HG03108 (cell line): ENCODE measurements around the gene PPP2R2B.

Experiments used
- ATAC-seq: cut with Tn5 transposase; IDR thresholded peaks from one replicate; pipeline ENCODE4 v1.9.1; 2021; ENCODE audit warnings: moderate library complexity; ENCODE audit not compliant: unreplicated experiment

The PPP2R2B gene

DNA sequence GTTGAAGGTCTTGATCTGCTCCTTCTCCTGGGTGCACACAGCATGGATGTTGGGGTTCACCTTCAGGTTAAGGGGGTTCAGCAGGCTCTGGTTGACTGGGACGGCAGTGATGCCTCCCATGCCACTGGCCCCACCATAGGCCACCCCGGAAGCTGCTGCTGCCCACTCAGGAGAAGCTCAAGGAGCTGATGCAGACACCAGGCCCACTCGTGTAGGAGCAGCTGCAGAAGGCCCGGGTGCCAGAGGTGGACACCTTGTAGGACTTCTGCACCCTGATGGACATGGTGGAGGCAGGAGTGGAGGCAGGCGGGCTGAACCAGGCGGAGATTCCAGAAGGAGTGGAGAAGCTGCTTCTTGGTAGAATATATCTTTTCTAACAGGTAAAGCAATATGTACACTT is 171.2 kb downstream of the PPP2R2B start:
- no peak for ATAC-seq

DNA sequence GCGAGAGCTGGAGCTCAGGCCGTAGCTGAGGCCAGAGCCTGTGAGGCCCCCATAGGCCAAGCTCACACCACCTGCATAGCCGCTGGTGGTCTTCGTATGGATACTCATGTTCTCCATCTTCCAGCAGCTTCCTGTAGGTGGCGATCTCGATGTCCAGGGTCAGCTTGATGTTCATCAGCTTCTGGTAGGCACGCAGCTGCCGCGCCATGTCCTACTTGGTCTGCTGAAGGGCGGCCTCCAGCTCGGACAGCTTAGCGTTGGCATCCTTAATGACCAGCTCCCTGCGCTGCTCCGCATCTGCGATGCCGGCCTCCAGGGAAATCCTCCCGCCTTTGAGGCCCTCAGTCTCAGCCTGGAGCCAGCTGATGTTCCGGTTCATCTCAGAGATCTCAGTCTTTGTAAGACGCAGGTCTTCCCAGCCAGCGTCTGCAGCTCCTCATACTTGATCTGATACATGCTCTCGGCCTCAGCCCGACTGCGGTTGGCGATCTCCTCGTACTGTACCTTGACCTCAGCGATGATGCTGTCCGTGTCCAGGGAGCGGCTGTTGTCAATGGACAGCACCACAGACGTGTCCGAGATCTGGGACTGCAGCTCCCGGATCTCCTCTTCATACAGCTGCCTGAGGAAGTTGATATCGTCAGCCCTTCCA is 172.1 kb downstream of the PPP2R2B start:
- no peak for ATAC-seq

DNA sequence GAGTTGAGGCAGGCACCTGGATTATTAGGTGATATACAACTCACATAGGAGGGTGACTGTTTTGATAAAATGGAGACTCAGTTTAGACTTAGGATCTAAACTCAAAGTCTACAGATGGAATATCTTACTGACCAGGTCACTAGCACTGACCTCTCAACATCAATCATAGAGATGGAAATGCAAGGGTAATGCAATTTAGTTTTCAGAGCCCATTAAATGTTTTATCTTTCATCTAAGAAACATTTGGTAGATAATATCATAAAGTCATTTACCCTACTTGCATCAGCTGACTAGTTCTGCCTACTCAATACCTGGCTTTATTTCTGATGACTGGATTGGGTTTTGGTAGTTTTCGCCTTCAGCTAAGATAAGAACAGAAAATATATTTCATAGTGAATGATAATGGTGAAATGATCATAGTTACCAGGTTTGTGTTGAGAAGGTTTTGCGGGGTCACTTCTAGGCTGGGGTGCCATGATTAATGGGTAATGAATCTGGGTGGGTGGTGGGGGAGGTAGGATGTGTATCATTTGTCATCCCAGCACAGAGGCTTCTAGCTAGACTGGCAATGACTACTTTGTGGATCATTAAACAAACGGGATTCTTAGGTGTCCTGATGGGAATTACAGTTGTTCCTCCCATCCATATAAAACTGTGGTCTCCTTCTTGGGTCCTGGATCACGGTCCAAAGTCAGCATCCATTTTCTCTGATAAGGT is 173.4 kb downstream of the PPP2R2B start:
- no peak for ATAC-seq

DNA sequence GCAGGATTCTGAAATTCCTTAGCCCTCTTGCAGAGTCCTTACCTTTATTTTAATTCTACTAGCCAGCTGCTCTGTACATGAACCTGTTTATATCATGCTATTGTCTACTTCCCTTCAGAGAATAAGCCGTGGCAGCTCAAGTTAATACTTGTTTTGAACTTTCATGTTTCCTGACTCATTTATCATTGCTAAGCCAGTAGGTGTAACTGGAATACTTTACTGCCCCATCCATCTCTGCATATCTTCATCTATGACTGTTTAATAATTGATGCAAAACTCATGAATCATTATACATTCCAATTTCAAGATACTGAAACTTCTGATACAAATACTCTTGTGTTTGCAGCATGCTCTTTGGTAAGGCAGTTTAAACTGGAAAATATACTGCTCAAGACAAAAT is 174.7 kb downstream of the PPP2R2B start:
- no peak for ATAC-seq

DNA sequence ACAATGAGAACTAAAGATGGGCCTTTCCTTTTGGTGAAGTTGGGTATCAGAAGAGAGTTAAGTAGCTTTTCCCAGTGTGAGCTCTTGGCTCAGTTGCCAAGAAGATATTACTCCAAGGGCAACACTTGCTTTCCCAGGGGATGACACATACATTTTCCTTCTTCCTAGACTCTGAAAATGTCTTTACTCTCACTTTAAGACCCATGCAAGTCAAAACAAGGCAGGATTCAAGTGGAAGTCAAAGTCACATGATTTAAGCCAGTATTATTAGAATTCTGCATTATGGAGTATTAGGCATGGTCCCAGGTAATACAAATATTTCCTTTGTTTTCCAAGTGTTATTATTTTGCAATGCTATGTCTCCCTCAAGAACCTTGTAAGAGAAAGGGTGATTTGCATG is 175.1 kb downstream of the PPP2R2B start:
- no peak for ATAC-seq

DNA sequence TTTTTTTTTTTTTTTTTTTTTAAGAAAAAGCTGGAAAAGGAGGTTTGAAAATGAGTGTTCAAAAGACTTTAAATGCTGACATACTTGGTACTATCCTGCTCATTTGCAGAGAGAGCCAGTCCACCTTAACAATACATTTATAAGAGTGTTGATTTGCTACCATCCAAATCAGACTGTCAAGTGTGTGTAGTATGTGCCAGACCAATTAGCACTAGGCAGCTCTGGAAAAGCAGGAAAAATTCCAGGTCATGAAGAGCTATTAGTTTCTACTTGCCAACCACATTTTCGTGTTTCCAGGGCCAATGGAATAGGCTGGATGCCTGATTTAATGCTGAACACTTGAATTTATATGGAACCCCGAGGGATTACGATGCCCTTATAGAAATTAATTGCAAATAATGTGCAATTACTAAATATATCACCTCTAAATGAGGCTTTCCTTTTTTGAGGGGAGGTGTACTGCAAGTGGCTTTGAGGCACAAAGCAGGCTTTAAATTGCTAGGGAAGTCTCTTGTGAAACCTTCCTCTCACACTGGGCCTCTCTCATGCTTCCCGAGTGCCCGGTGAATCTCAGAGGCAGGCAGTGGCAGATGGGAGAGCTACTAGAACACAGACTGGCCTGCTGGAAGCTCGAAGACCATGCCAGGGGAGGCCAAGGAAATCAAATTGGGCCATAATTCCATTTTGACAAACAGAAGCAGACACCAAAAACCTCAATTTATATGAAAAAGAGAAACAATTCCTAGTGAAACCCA is 178.7 kb downstream of the PPP2R2B start:
- no peak for ATAC-seq

DNA sequence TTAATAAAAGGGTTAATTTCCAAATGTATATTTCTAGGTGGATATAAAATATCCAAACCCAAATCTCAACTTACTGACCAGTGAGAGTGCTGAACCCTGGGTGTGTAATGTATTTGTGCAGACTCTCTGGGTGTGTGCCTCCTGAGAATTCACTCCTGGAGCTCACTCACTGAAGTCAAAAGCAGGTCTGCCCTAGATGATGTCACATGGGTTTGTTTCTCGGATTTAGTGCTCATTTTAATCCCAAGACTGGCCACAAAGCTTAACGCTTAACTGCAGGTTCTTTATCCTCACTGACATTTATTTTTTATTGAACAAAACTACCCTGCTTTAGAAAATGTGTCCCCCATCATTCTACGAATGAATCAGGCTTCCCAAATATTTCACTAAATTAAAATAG is 179.4 kb downstream of the PPP2R2B start:
- ATAC-seq, result no peak

DNA sequence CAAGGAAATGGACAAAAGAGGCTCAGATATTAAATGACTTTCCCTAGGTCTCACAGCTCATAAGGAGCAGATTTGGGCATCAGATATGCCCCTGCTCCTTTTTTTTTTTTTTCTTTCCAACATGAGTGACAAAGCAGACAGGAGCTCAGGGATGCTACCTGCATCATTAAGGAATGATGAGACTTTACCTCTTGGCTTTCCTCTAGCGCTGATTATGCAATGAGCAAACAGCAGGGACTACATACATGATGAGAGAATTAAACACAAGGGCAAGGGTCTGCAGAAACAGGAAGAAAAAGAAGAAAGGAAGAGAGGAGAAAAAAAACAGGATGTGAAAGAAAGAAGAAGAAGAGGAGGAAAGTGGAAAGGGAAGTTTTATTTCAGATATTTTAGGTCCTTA is 179.9 kb downstream of the PPP2R2B start:
- ATAC-seq, result no peak

DNA sequence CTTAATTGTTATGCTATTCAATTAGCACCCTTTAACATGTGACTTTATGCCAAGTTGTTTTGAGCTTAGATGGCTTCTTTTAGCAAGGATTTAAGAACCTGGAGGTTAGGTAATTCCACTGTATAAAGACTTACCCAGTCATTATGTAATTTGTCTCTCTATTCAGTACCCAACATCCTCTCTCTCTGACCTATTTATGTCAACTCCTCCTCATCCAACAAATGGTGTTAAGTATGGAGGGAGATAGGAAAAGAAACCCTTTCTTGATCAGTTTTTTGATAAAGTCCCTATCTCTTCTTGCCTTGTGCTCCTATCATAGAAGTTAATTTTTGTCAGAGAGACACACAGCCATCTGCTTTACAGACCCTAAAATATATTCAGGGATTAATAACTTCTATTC is 181.3 kb downstream of the PPP2R2B start:
- no peak for ATAC-seq

DNA sequence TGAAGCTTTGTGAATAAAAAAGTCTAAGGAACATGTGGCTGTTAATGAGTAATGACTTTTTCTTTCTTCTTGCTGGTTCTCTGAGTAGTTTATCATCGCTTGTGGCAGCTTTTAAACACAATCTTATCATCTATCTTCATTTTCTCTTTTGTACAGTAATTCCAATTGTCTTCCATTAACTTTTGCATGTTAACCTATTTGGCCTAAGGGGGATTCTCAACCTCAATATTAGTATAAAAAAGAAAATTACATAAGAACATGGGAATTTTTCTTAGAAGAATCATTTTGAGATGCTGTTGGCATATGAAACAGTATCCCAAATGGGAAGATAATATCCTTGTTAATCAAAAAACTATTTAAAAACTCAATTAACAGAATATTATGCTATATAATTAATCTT is 182.9 kb downstream of the PPP2R2B start:
- no peak for ATAC-seq

DNA sequence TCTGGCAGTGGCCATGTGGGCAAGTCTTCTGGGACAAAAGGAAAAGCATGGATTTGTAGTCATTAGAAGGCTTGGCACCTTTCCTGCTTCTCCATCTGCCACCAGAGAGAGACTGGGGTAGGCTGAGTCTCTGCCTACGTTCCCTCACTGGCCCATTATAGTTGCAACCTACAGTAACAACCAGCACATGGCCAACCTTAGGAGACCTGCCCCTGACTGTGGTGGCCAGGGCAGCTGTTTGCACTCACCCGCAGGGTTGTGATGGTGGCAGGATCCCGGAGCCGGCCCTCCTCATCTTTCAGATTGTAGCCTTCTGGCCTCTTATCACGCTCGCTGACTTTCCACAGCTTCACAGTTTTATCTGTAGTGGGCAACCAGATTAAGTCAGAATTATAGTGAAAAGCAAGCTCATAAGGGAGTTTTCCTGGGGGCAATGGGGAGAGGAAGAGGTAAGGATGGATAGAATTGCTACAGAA is 187.6 kb downstream of the PPP2R2B start:
- ATAC-seq, result no peak

DNA sequence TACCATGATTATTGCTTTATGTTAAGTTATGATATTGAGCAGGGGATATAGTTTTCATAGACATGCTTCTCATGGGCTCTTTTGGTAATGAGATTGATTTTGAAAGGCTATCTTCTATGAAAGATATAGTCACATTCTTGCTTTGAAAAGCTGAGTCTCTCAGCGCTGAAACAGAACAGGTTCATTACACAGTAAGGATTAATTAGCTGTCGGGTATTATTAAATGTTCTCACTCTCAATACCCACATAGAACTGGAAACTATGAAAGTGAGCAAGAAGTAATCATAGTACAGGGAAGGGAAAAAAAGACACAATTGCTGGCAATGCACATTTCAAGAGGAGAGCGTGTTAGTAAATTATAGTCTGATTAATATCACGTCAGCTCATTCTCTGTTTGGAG is 190.9 kb downstream of the PPP2R2B start:
- ATAC-seq, result no peak

DNA sequence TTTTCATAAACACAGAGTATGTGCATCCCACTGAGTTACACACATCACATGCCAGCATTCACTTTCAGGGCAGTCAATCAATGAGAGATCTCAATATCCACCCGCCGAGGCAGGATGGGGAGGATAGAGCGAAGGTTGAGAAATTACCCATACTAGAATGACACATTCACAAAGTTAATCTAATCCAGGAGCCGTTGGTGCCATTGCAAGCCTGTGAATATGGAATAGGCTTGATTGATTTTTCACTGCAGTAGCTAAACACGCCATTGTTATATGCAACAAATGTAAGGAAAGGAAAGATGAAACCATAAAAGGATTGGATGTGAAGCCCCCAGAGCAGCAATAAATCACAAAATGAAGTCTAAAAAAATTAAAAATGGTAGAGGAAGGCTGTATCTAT is 194.7 kb downstream of the PPP2R2B start:
- no peak for ATAC-seq

DNA sequence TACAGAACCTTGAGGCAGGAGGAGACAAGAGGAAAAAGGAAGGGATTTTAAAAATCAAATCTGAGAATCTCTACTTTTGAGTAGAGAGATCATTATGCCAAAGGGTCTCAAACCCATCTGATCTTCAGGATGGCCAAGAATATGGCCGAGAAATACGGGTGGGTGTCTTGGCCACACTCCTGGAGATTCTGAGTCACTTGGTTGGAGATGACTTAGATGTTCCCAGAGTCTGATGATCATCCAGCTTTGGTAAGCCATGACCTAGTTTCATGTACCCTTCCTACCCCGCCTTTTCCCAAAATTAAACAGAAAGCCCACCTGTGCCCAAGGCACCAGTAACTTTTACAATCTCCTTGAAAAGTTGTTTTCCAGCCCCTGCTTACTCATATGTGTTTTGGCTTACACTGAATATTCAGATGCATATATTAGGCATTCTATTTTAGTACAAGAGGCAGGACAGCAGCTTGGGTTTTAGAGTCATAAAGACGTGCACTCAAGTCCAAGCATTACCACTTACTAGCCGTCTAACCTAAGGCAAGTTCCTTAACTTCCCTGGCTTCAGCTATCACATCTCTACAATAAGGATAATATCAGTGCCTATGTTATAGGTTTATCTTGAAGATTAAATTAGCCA is 195.5 kb downstream of the PPP2R2B start:
- ATAC-seq, result no peak

DNA sequence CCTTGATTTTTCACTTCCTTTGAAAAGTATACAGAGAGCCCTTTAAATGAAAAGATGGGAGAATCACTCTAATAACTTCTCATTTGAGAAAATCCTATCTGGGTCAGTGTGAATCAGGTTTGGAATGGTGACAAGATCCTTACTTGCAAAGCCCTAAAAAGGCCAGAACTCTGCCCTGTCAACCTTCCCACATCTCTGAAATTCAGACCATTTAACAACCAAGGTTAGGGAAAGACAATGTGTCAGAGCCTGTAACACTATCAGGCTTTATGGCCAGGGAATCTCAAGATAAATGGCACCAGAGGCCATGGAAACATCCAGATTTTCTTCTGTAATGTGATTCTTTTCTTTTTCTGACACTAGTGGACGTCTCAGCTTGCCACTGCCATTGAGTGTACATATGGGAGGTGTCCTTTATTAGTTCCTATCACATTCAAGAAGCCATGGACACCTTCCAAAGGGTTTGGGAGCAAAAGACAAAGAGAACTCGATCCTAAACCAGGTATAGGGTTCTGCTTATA is 196.9 kb downstream of the PPP2R2B start:
- ATAC-seq, result no peak

DNA sequence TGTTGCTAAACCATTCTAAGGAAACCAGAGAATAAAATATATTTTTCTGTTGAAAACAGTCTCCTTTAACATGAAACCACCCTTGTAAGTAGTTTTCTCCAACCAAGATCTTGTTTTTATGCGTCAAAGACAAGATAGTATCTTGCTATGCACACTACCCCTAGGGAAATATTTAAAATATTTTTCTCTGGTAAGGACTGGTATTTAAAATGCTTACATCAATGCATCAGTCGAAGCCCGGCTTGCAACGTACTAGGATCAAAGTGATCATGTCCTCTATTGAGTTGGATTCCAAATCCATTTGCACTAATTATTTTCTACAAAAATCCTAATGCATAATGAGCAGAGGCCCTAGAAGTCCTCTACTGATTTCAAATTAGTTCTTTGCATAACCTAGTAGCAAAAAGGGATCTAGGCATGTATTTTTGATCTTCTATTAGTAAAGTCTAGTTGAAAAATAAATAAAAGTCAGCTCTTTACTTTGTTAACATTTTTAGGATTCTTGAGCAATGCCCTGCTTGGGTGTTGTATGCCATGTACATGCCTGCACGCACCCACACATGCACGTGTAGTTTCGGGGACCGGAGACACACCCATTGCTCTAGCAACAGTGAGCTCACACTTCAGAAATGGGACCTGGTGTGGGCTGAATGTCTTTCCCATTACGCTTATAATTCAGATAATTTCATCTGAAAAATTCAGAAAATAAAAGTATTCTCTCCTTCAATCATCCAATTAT is 197.5 kb downstream of the PPP2R2B start:
- ATAC-seq, result no peak

DNA sequence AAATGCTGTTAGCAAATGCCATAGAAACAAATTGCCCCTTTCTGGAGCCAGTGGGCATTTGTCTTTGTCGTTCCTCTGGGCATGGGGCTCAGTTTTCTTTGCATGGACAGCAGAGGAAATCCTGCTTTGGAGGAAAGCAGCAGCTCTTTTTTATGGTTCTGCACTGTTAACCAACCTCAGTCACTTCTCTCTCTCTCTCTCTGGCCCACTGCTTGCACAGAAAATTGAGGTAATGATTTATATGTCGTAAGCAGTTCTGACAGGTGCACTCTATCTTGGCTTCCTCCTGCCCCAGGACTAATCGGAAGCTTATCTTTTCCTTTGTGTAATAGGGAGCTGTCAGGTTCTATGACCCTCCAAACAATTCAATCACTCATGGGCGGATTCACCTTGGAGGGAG is 202.9 kb downstream of the PPP2R2B start:
- ATAC-seq, result peak; percentile 87

DNA sequence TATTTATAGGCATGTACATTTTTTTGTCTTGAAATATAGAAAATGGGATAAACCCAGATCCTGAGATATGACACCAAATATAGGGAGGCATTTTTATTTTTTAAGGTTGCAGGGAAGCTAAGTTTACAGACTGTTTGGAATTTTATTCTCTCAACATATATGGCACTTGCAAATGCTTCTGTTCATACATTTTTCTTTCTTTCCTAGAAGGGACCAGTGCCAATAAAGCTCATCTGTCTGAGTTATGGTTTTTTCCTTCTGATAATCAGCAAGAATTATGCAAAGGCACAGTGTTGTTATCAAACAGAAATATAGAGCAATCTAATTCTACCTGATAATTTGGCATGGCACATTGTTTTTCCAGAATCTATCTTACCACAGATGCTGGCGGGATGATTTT is 205.7 kb downstream of the PPP2R2B start:
- ATAC-seq, result no peak

DNA sequence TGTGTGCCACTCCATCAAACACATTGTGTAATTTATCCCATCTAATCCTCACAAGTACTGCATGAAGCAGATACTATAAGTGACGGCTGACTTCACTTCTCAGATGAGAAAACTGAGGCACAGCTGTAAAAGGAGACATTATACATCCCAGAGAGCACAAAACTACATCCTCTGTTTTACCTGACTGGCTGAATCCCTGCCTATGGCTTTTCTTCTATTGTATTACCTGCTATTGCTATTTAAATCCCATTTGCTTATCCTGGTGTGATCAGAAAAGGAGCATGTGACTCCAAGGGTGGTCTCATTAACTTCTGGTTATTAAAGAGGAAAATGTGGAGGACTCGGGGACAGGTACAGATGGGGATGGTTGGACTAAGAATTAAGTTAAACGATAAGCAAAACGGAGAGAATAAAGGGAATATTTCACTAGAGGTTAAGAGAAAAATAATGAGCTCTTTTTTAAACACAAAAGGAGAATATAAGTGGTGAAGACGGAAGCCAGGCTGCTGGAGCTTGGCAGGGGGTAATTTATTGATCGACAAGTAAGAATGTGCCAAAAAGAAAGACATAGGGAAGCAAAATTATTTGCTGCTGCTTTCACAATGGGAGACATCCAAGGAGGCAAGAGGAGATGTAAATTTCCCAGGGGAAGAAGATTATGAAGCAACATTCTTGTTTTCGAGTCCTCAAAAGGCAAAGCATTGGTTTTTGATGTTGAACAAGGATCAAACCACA is 206.8 kb downstream of the PPP2R2B start:
- ATAC-seq, result no peak

DNA sequence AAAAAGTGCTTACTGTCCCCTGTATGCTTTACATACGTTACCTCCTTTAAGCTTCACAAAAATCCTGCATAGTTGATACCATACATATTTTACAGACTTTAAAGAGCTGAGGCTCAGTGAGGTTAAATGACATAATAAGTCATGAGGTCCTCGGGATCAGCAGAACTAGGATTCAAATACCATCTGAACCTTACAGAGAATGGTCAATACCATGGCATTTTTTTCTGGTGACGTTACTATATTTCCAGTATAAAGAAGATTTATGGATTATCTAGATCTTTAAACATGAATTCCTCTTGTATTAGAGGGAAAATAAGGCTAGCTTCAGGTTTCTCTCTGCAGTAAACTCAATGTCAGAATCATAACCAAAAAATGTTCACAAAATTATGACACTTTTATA is 208.9 kb downstream of the PPP2R2B start:
- no peak for ATAC-seq
